T-helper 17 cell (primary cell): Measurements from ENCODE around the gene RNF144A. TPM values are rescaled to one million over a fixed set of nuclear protein-coding genes. Genes with fewer than 3 reads are reported as not detected.
"Not testable (repeated sequence)": the region's sequence is repeated elsewhere in the genome, so short reads cannot be mapped to it uniquely, and the experiment has no call there.

Experiments
- ATAC-seq: fragments of 150-1000 bp; cut with Tn5 transposase; 2 replicates; pipeline ENCODE4 v1.10.0; 2021; ENCODE audit warnings: mild to moderate bottlenecking, moderate library complexity
- DNase-seq, 3 donors: peaks; one replicate each; pipeline versions ENCODE4 v3.0.0 to v3.0.0-alpha.2; 2020 to 2021
- H3K9me3 ChIP-seq: one replicate; pipeline ENCODE4 v1.7.0; 2013; ENCODE audit warnings: low read length, mild to moderate bottlenecking; ENCODE audit not compliant: control insufficient read depth, poor library complexity, severe bottlenecking
- H3K27ac Mint-ChIP-seq: one replicate; pipeline ENCODE4 v1.8.0; 2022; ENCODE audit warnings: mild to moderate bottlenecking, moderate library complexity, mixed read lengths
- H3K27me3 Mint-ChIP-seq: one replicate; pipeline ENCODE4 v1.8.0; 2022; ENCODE audit warnings: mixed read lengths
- H3K36me3 Mint-ChIP-seq: one replicate; pipeline ENCODE4 v1.8.0; 2022; ENCODE audit warnings: low read depth, mixed read lengths
- H3K4me1 Mint-ChIP-seq: one replicate; pipeline ENCODE4 v1.8.0; 2022; ENCODE audit warnings: mild to moderate bottlenecking, mixed read lengths
- H3K4me3 Mint-ChIP-seq: one replicate; pipeline ENCODE4 v1.8.0; 2022; ENCODE audit warnings: mild to moderate bottlenecking, moderate library complexity, mixed read lengths
- total RNA-seq, 4 donors: library from RNA in 2 of 4; stranded (reverse) in 2 of 4; gene quantifications; one replicate each; pipeline ENCODE4 v1.2.3 and lab custom pipeline; 2022 to 2026

Gene RNF144A
- total RNA-seq, 2 donors from 2014 or later: 15.1 to 21.4 TPM

GRCh38 chr2:6885968-6886367 lies 31.2 kb upstream of the RNF144A start:
- no peak for DNase-seq
- no peak for ATAC-seq
- no peaks in the 10 kb centered on the region for H3K27me3 Mint-ChIP-seq
- no peaks in the 10 kb centered on the region for H3K9me3 ChIP-seq
- H3K4me1 Mint-ChIP-seq: peaks cover 18% of the 10 kb centered on the region
- peaks cover 15% of the 10 kb centered on the region for H3K36me3 Mint-ChIP-seq
- H3K4me3 Mint-ChIP-seq: no peak overlapping the region
- no peak overlapping the region for H3K27ac Mint-ChIP-seq

- no peak for ATAC-seq
- no peaks in the 10 kb centered on the region for H3K9me3 ChIP-seq
- DNase-seq: no peak
- H3K4me1 Mint-ChIP-seq: peaks cover 5% of the 10 kb centered on the region
- no peaks in the 10 kb centered on the region for H3K27me3 Mint-ChIP-seq
- H3K36me3 Mint-ChIP-seq: peaks cover 8% of the 10 kb centered on the region
- H3K27ac Mint-ChIP-seq: no peak overlapping the region
- H3K4me3 Mint-ChIP-seq: no peak overlapping the region
Measured at GRCh38 chr2:6887751-6888192, 29.4 kb upstream of the RNF144A start.

GRCh38 chr2:6888724-6889123 lies 28.5 kb upstream of the RNF144A start:
- peaks cover 5% of the 10 kb centered on the region for H3K4me1 Mint-ChIP-seq
- no peaks in the 10 kb centered on the region for H3K27me3 Mint-ChIP-seq
- H3K36me3 Mint-ChIP-seq: peaks cover 8% of the 10 kb centered on the region
- H3K27ac Mint-ChIP-seq: no peak overlapping the region
- no peak overlapping the region for H3K4me3 Mint-ChIP-seq
- no peaks in the 10 kb centered on the region for H3K9me3 ChIP-seq
- ATAC-seq (no peak), DNase-seq (no peak)

GRCh38 chr2:6893876-6894482 lies 23.2 kb upstream of the RNF144A start:
- H3K9me3 ChIP-seq: no peaks in the 10 kb centered on the region
- Mint-ChIP-seq H3K36me3 (peaks cover 7% of the 10 kb centered on the region), H3K4me1 (peaks cover 4% of the 10 kb centered on the region), H3K27ac (peak overlapping the region; percentile 11), H3K27me3 (no peaks in the 10 kb centered on the region), H3K4me3 (no peak overlapping the region)
- ATAC-seq: no peak
- DNase-seq: no peak

- peak; percentile 61 for ATAC-seq
- H3K27ac Mint-ChIP-seq: no peak overlapping the region
- H3K4me3 Mint-ChIP-seq: no peak overlapping the region
- H3K9me3 ChIP-seq: no peaks in the 10 kb centered on the region
- H3K27me3 Mint-ChIP-seq: no peaks in the 10 kb centered on the region
- H3K4me1 Mint-ChIP-seq: peaks cover 3% of the 10 kb centered on the region
- H3K36me3 Mint-ChIP-seq: peaks cover 5% of the 10 kb centered on the region
- no peak for DNase-seq
Measured at GRCh38 chr2:6896930-6897759, 20.1 kb upstream of the RNF144A start.

- ATAC-seq, H3K27ac Mint-ChIP-seq, H3K4me1 Mint-ChIP-seq, H3K36me3 Mint-ChIP-seq, H3K4me3 Mint-ChIP-seq, H3K27me3 Mint-ChIP-seq, DNase-seq, H3K9me3 ChIP-seq: not testable (repeated sequence)
Measured at GRCh38 chr2:6902581-6902980, 14.6 kb upstream of the RNF144A start.

- H3K4me3 Mint-ChIP-seq: no peak overlapping the region
- no peak overlapping the region for H3K27ac Mint-ChIP-seq
Measured at GRCh38 chr2:6905668-6906067, 11.5 kb upstream of the RNF144A start.

GRCh38 chr2:6906165-6906741 lies 11.0 kb upstream of the RNF144A start:
- Mint-ChIP-seq H3K27ac (peak overlapping the region; percentile 41), H3K4me1 (peaks cover 39% of the 10 kb centered on the region), H3K4me3 (no peak overlapping the region), H3K36me3 (peaks cover 2% of the 10 kb centered on the region), H3K27me3 (no peaks in the 10 kb centered on the region)
- H3K9me3 ChIP-seq: no peaks in the 10 kb centered on the region
- DNase-seq (no peak), ATAC-seq (no peak)

More at GRCh38 chr2:6905668-6906067, 11.5 kb upstream of the RNF144A start:
- H3K27me3 Mint-ChIP-seq: no peaks in the 10 kb centered on the region
- ATAC-seq (no peak), DNase-seq (no peak)
- no peaks in the 10 kb centered on the region for H3K9me3 ChIP-seq
- H3K36me3 Mint-ChIP-seq: peaks cover 2% of the 10 kb centered on the region
- peaks cover 33% of the 10 kb centered on the region for H3K4me1 Mint-ChIP-seq

- DNase-seq: no peak
- no peaks in the 10 kb centered on the region for H3K27me3 Mint-ChIP-seq
Measured at GRCh38 chr2:6908291-6908690, 8.9 kb upstream of the RNF144A start.

GRCh38 chr2:6909431-6910385 lies 7.5 kb upstream of the RNF144A start:
- Mint-ChIP-seq H3K4me3 (peak overlapping the region; percentile 84), H3K27ac (peak overlapping the region; percentile 94), H3K36me3 (peaks cover 2% of the 10 kb centered on the region), H3K4me1 (peaks cover 60% of the 10 kb centered on the region), H3K27me3 (no peaks in the 10 kb centered on the region)
- no peaks in the 10 kb centered on the region for H3K9me3 ChIP-seq
- DNase-seq: no peak
- ATAC-seq: peak; percentile 89

More at GRCh38 chr2:6908291-6908690, 8.9 kb upstream of the RNF144A start:
- peaks cover 51% of the 10 kb centered on the region for H3K4me1 Mint-ChIP-seq
- H3K36me3 Mint-ChIP-seq: peaks cover 2% of the 10 kb centered on the region
- peak overlapping the region; percentile 32 for H3K27ac Mint-ChIP-seq
- H3K9me3 ChIP-seq: no peaks in the 10 kb centered on the region
- no peak for ATAC-seq
- H3K4me3 Mint-ChIP-seq: no peak overlapping the region

- peaks cover 2% of the 10 kb centered on the region for H3K36me3 Mint-ChIP-seq
- peaks cover 62% of the 10 kb centered on the region for H3K4me1 Mint-ChIP-seq
- no peaks in the 10 kb centered on the region for H3K27me3 Mint-ChIP-seq
- peak overlapping the region; percentile 67 for H3K27ac Mint-ChIP-seq
- no peak for DNase-seq
- H3K9me3 ChIP-seq: no peaks in the 10 kb centered on the region
- H3K4me3 Mint-ChIP-seq: no peak overlapping the region
- no peak for ATAC-seq
Measured at GRCh38 chr2:6911721-6912120, 5.5 kb upstream of the RNF144A start.

- Mint-ChIP-seq H3K4me3 (peak overlapping the region; percentile 71), H3K27me3 (no peaks in the 10 kb centered on the region), H3K4me1 (peaks cover 54% of the 10 kb centered on the region), H3K36me3 (peaks cover 2% of the 10 kb centered on the region), H3K27ac (peak overlapping the region; percentile 82)
- H3K9me3 ChIP-seq: no peaks in the 10 kb centered on the region
- ATAC-seq: peak; percentile 28
- no peak for DNase-seq
Measured at GRCh38 chr2:6913415-6914157, 3.6 kb upstream of the RNF144A start.
